Endothelial cell of umbilical vein (primary cell): ENCODE data around the gene UBE2I. TPM values are rescaled to one million over a fixed set of nuclear protein-coding genes. Genes with fewer than 3 reads are reported as not detected.

Source experiments
- BruUV-seq: library from RNA; stranded (reverse); fragments of 400-500 nt; replicated peaks from 2 replicates; lab custom pipeline; 2021; lab: Mats Ljungman, UMichigan
- CTCF ChIA-PET: fragments of 300-600, 350-600 bp; sonication (Branson Sonifier 250); formaldehyde crosslinking; loops from one replicate; lab custom pipeline; 2021; ENCODE audit warnings: antibody characterized with exemption, inconsistent platforms; lab: Charles Lee
- POLR2A ChIA-PET: fragments of 300-600, 350-600 bp; sonication (Branson Sonifier 250); formaldehyde crosslinking; loops from one replicate; lab custom pipeline; 2021; ENCODE audit warnings: antibody characterized with exemption, inconsistent platforms; lab: Charles Lee
- DNase-seq: peaks from one replicate; pipeline ENCODE4 v3.0.0-alpha.2; 2011; ENCODE audit warnings: low read depth, low spot score
- FAIRE-seq: peaks from 2 replicates; lab custom pipeline; 2011; peaks lifted over from hg19 to GRCh38; lab: Jason Lieb, UNC
- H2AFZ ChIP-seq: 2 replicates; pipeline ENCODE4 v1.6.0; 2012; ENCODE audit warnings: low read depth, low read length, control low read depth, inconsistent platforms
- H3K27ac ChIP-seq: 2 replicates; pipeline ENCODE4 v1.5.1; 2011; ENCODE audit warnings: low read depth, mild to moderate bottlenecking, control low read depth, low read length, moderate library complexity; ENCODE audit not compliant: insufficient read depth
- H3K27me3 ChIP-seq, 2 experiments: 2 replicates each; pipeline versions ENCODE4 v1.6.0 to v1.6.1; 2011; ENCODE audit warnings: low read length in 2 of 2, mixed read lengths in 1 of 2; ENCODE audit not compliant: control insufficient read depth in 2 of 2, insufficient read depth in 2 of 2
- H3K36me3 ChIP-seq, 2 experiments: 2 replicates in 1 of 2; 3 replicates in 1 of 2; pipeline ENCODE4 v1.5.1; 2011; ENCODE audit warnings: low read length in 2 of 2, mild to moderate bottlenecking in 1 of 2, moderate library complexity in 1 of 2; ENCODE audit not compliant: control insufficient read depth in 2 of 2, insufficient read depth in 2 of 2; ENCODE audit errors: extremely low read depth in 1 of 2
- H3K4me1 ChIP-seq: 3 replicates; pipeline ENCODE4 v1.5.1; 2011; ENCODE audit warnings: mild to moderate bottlenecking, low read length; ENCODE audit not compliant: control insufficient read depth, insufficient read depth; ENCODE audit errors: extremely low read depth
- H3K4me2 ChIP-seq: 2 replicates; pipeline ENCODE4 v1.6.1; 2011; ENCODE audit warnings: low read length, control low read depth, mixed read lengths; ENCODE audit not compliant: insufficient read depth
- H3K4me3 ChIP-seq, 3 experiments: fragments of 200-600 bp in 1 of 3; sonication (generic), shearing (Covaris generic) in 1 of 3; replicated peaks in 1 of 3; 2 replicates each; pipeline ENCODE4 v1.5.1; 2011 to 2016; ENCODE audit warnings: control low read depth in 3 of 3, low read length in 3 of 3, mild to moderate bottlenecking in 2 of 3, inconsistent platforms in 1 of 3, low read depth in 1 of 3, moderate library complexity in 1 of 3; ENCODE audit not compliant: insufficient read depth in 1 of 3
- H3K79me2 ChIP-seq: 2 replicates; pipeline ENCODE4 v1.6.0; 2012; ENCODE audit warnings: low read length, inconsistent platforms; ENCODE audit not compliant: control insufficient read depth, insufficient read depth
- H3K9ac ChIP-seq: replicated peaks from 2 replicates; pipeline ENCODE3; 2011; ENCODE audit warnings: low read length, control low read depth; ENCODE audit not compliant: insufficient read depth; ENCODE audit errors: extremely low read depth
- H3K9me1 ChIP-seq: replicated peaks from 3 replicates; pipeline ENCODE4 v1.6.0; 2011; ENCODE audit warnings: mild to moderate bottlenecking, low read length; ENCODE audit not compliant: control insufficient read depth, insufficient read depth; ENCODE audit errors: extremely low read depth
- H3K9me3 ChIP-seq: replicated peaks from 2 replicates; pipeline ENCODE4 v1.5.1; 2012; ENCODE audit warnings: low read length, inconsistent platforms; ENCODE audit not compliant: control insufficient read depth, insufficient read depth
- H4K20me1 ChIP-seq: replicated peaks from 2 replicates; pipeline ENCODE3; 2011; ENCODE audit warnings: mild to moderate bottlenecking, low read length; ENCODE audit not compliant: control insufficient read depth, insufficient read depth; ENCODE audit errors: extremely low read depth
- CTCF ChIP-seq, 2 donors: IDR thresholded peaks; 1 replicate in 1 of 2; 2 replicates in 1 of 2; pipeline ENCODE4 v1.5.1; 2011; ENCODE audit warnings: low read length in 2 of 2, mild to moderate bottlenecking in 2 of 2, moderate library complexity in 2 of 2, control low read depth in 1 of 2, inconsistent platforms in 1 of 2, low read depth in 1 of 2; ENCODE audit not compliant: insufficient read depth in 1 of 2; ENCODE audit errors: extremely low read depth in 1 of 2
- MYC ChIP-seq: IDR thresholded peaks from one replicate; pipeline ENCODE4 v1.6.1; 2011; ENCODE audit warnings: mild to moderate bottlenecking, low read depth, low read length
- POLR2AphosphoS5 ChIP-seq: IDR thresholded peaks from 2 replicates; pipeline ENCODE4 v1.6.1; 2012; ENCODE audit warnings: low read depth, mild to moderate bottlenecking, control low read depth, low read length, moderate library complexity; ENCODE audit not compliant: insufficient read depth
- dilution Hi-C: fragments of 300-500 bp; cut with MboI; formaldehyde crosslinking; loops from one replicate; pipeline ENCODE4 v1.15.0; 2019; ENCODE audit warnings: low sequenced_read_pairs; ENCODE audit not compliant: extremely low pct_ligation_motif_present
- intact Hi-C: fragments of 100-400 bp; cut with micrococcal nuclease; formaldehyde crosslinking; loops from one replicate; pipeline ENCODE4 v1.10.0; 2022
- polyA plus RNA-seq, 4 experiments: library from polyadenylated mRNA; depleted of rRNA in 3 of 4; stranded (reverse) in 3 of 4; unstranded in 1 of 4; fragments of >200 nt; gene quantifications; 2 replicates each; pipeline versions ENCODE4 v1.2.1 to v1.2.3, GENCODE V29; 2011 to 2012; ENCODE audit warnings: missing spikeins in 1 of 4
- total RNA-seq: library from RNA; stranded (reverse); gene quantifications from 2 replicates; pipeline ENCODE4 v1.2.3, GENCODE V29; 2021

UBE2I gene
- total and polyA plus RNA-seq, 2 donors (not counting 3 experiments of a cell fraction or from before 2014, with no cell fraction given) = 122 to 233 TPM

GRCh38 chr16:1338119-1338730, 28.8 kb downstream of the UBE2I start:
- no TSS peak for BruUV-seq
- FAIRE-seq (no peak), DNase-seq (no peak)
- Histone ChIP-seq H3K27ac (no peak overlapping the region), H2AFZ (no peak overlapping the region), H3K4me2 (no peak overlapping the region), H3K4me1 (no peaks in the 10 kb centered on the region), H3K36me3 (no peaks in the 10 kb centered on the region), H4K20me1 (no peaks in the 10 kb centered on the region), H3K9ac (no peak overlapping the region), H3K4me3 (no peak overlapping the region), H3K9me3 (no peaks in the 10 kb centered on the region), H3K27me3 (peaks cover 14 to 23% of the 10 kb centered on the region in 2 experiments), H3K9me1 (no peaks in the 10 kb centered on the region), H3K79me2 (no peaks in the 10 kb centered on the region)
- TF ChIP-seq POLR2AphosphoS5 = no peak
- peak; percentile 10 to 53 for TF ChIP-seq CTCF (IDR thresholded peaks at IDR 0.05; ENCODE audit: extremely low read depth in 1 of 2, insufficient read depth in 1 of 2, low read depth in 1 of 2, low read length in 2 of 2)
- CTCF ChIA-PET = interaction anchor here (0.6 to 1.3 kb wide), 3 partner anchors 25 to 67 kb away, joined by 3 to 4 read pairs (median 3); no protein-coding TSS in a partner anchor
- dilution Hi-C loops (no loop called here), intact Hi-C loops (no loop called here)
- POLR2A ChIA-PET = no interaction called here

- Histone ChIP-seq H3K9ac (no peak overlapping the region), H3K9me3 (no peaks in the 10 kb centered on the region), H3K4me1 (no peaks in the 10 kb centered on the region), H3K9me1 (no peaks in the 10 kb centered on the region), H3K27ac (no peak overlapping the region), H3K4me3 (no peak overlapping the region), H4K20me1 (no peaks in the 10 kb centered on the region), H2AFZ (no peak overlapping the region), H3K79me2 (no peaks in the 10 kb centered on the region), H3K27me3 (peaks cover 13 to 16% of the 10 kb centered on the region in 2 experiments), H3K36me3 (no peaks in the 10 kb centered on the region), H3K4me2 (no peak overlapping the region)
- TF ChIP-seq MYC = no peak
- ChIA-PET POLR2A (no interaction called here), CTCF (no interaction called here)
- FAIRE-seq = no peak
- no peak for DNase-seq
- dilution Hi-C loops (no loop called here), intact Hi-C loops (no loop called here)
- no TSS peak for BruUV-seq
Observed at GRCh38 chr16:1338855-1339675, 29.6 kb downstream of the UBE2I start.
